Measurements from ENCODE around the gene EPM2A.
"Not testable (repeated sequence)": the region's sequence is repeated elsewhere in the genome, so short reads cannot be mapped to it uniquely, and the experiment has no call there.

Gene EPM2A

DNA sequence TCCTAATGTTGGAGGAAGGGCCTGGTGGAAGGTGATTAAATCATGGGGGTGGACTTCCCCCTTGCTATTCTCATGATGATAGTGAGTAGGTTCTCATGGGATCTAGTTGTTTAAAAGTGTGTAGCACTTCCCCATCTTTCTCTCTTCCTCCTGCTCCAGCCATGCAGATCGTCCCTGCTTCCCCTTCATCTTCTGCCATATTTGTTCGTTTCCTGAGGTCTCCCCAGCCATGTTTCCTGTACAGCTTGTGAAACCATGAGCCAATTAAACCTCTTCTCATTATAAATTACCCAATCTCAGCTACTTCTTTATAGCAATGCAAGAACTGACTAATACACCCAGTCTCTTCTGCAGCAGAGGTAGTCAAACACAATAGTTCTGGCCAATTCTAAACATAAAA, 5.4 kb downstream of the EPM2A start:
- DNase-seq (ENCODE audit: low spot score): no peak

DNA sequence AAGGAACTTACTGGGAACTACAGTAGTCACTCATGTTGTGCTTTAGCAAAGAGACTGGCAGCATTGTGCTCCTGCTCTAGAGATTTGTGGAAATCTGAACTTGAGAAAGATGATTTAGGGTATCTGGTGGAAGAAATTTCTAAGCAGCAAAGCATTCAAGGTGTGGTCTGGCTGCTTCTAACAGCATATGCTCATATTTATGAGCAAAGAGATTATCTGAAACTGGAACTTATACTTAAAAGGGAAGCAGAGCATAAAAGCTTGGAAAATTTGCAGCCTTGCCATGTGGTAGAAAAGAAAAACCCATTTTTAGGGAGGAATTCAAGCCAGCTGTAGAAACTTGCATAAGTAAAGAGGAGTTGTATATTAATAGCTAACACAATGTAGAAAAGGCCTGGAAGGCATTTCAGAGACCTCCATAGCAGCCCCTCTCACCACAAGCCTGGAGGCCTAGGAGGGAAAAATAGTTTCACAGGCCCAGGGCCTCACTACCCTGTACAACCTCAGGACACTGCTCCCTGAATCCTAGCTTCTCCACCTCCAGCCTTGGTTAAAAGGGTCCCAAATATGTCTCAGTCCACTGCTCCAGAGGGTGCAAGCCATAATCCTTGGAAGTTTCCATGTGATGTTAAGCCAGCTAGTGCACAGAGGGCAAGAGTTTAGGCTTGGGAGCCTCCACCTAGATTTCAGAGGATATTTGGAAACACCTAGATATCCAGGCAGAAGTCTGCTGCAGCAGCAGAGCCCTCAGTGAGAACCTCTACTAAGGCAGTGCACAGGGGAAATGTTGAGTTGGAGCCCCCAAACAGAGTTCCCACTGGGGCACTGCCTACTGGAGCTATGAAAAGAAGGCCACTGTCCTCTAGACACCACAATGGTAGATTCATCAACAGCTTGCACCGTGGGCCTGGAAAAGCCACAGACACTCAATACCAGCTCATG, 6.6 kb downstream of the EPM2A start:
- DNase-seq (ENCODE audit: low spot score): no peak

GRCh38 chr6:145727817-145728388, 7.4 kb downstream of the EPM2A start:
- no peak for DNase-seq (ENCODE audit: low spot score)

DNA sequence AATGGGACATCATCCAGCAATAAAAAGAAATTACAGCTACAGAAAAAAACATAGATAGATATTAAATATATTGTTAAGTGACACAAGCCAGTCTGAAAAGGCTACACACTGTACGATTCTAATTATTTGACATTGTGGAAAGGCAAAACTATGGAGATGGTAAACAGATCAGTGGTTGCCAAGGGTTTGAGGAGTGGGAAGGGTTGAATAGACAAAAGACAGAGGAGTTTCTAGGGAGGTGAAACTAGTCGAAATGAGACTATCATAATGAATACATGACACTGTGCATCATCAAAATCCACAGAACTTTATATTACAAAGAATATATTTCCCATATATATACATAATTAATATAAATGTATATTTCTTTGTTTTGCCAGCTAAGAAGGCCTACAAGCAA, 9.8 kb downstream of the EPM2A start:
- DNase-seq (ENCODE audit: low spot score): no peak

GRCh38 chr6:145723646-145724045, 11.7 kb downstream of the EPM2A start:
- no peak for DNase-seq (ENCODE audit: low spot score)

DNA sequence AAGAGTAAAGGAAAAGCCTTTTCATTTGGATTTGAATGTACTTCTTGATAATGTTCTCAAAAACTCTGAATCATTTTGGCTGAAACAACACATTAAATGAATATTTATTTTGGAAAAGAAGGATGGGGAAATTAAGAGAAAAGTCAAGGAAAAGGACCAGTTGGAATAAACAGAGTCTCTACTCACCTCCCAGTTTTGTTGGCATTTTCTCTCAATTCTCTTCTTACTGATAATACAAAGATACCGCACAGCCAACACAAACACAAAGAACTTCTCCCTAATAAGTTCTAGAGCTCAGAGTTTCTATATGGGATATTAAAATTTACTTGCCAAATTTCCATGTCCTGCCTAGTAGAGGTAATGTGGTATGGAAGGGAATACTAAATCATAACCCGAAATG, 13.1 kb downstream of the EPM2A start:
- DNase-seq (ENCODE audit: low spot score): no peak

DNA sequence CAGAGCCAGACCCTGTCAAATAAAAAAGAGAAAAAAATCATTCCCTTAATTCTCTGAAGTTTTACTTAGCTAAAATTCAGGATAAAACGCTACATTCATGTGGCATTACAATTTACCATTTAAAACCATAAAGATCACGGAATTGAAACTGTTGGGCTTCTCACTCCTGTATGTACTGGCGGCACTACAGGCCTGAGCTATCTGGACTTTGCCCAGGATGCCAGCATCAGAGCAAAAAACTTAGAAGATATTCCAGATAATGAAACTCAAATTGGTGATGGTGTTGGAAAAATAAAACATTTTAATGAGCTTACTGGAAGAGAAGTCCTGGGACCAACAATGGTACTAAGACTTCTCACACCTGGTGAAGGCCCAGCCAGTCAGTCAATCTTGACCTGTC, 14.2 kb downstream of the EPM2A start:
- DNase-seq (ENCODE audit: low spot score): no peak

DNA sequence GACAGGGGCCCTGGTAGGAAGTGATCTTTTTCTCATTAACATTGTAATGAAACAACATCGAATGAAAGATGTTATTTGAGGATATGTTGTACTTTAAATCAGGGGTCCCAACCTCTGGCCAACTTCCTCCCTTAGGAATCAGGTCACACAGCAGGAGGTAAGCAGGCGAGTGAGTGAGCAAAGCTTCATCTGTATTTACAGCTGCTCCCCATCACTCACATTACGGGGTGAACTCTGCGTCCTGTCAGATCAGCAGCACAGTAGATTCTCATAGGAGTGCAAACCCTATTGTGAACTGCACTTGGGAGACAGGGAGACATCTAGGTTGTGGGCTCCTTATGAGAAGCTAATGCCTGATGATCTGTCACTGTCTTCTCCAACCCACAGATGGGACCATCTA, 19.9 kb downstream of the EPM2A start:
- DNase-seq (ENCODE audit: low spot score): no peak

DNA sequence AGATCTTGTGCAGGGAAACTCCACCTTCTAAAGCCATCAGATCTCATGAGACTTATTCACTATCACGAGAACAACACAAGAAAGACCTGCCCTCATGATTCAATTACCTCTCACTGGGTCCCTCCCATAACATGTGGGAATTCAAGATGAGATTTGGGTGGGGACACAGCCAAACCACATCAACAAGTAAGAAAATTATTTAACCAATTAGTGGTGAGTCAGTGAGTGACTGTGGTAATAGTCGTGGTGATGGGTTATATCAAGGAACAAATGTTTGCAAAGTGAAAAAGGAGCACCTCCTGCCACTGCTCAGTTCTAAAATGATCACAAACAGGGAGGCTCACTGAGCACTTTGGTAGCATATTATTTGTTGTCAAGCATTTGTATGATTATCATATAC, 20.6 kb downstream of the EPM2A start:
- no peak for DNase-seq (ENCODE audit: low spot score)

- no peak for DNase-seq (ENCODE audit: low spot score)
Measured at GRCh38 chr6:145713773-145714172, 21.5 kb downstream of the EPM2A start.

- DNase-seq (ENCODE audit: low spot score): no peak
Measured at GRCh38 chr6:145711372-145711771, 23.9 kb downstream of the EPM2A start.

- no peak for DNase-seq (ENCODE audit: low spot score)
Measured at GRCh38 chr6:145707397-145707796, 27.9 kb downstream of the EPM2A start.

DNA sequence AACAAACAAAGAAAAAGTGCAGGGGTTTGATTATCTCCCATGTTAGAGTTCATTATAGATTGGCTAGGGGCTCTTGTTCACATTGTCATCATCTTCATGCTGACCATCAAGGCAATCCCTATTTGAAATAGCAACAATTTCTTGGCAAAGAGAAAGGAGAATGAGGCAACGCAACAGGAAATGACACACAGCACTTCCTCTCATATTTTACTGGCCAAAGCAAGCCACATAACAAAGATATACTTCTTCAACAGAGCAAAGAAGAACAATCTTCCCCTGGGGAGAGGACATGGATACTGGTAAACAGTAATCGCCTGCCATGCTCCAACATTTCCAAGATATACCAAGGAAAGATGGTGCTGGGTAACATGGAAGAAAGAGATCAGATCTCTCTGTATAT, 29.8 kb downstream of the EPM2A start:
- peak; percentile 17 for DNase-seq (ENCODE audit: low spot score)

GRCh38 chr6:145704143-145704781, 31.1 kb downstream of the EPM2A start:
- peak; percentile 14 for DNase-seq (ENCODE audit: low spot score)

- DNase-seq (ENCODE audit: low spot score): peak; percentile 9
Measured at GRCh38 chr6:145699462-145699861, 35.9 kb downstream of the EPM2A start.

GRCh38 chr6:145697401-145697800, 37.9 kb downstream of the EPM2A start:
- not testable (repeated sequence) for DNase-seq (ENCODE audit: low spot score)

DNA sequence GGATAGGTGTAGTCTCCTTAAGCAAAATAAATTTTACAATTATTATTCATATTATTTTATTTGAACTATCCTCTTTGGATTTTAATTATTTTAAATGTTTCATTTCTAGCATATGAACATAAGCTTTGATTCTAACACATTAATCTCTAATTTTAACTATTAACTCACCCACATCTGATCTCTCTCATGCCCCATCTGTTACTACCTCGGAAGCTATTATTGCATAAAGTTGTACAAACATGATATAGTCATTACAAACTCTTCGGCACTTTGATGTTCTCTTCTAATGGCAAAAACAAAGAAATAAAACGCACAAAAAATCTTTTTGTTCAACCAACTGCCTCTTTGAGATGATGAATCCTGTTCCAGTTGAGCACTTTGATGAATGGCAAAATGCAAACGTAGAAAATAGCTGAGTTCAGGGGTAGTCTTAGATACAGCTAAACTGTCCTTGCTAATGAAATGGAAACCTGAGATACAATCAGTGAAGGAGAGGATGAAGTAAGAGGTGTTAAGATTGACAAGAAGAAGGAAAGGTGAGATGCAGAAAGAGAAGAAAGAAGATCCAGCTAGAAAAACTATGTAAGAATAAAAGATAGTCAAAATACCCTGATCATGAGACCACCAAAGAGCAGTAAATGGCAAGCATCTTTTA, 41.1 kb downstream of the EPM2A start:
- DNase-seq (ENCODE audit: low spot score): no peak

- no peak for DNase-seq (ENCODE audit: low spot score)
Measured at GRCh38 chr6:145690969-145691368, 44.4 kb downstream of the EPM2A start.

DNA sequence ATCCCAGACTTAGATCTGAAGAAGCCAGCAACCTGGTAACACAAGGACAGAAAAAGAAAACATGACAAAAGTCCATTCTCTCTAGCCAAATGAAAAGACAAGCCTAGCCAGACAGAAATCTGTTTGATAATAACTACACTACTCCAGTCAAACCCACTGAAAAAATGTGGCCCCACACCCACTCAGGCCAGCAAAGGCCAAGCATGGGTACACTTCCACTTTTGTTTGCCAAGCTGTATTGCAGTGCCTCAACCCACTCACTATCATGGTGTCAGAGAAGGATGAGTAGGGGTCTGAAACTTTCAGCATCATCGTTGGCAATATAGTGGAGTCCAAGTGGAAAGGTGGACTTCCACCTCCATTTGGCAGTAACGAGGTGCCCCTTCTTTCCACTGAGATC, 45.8 kb downstream of the EPM2A start:
- no peak for DNase-seq (ENCODE audit: low spot score)

DNA sequence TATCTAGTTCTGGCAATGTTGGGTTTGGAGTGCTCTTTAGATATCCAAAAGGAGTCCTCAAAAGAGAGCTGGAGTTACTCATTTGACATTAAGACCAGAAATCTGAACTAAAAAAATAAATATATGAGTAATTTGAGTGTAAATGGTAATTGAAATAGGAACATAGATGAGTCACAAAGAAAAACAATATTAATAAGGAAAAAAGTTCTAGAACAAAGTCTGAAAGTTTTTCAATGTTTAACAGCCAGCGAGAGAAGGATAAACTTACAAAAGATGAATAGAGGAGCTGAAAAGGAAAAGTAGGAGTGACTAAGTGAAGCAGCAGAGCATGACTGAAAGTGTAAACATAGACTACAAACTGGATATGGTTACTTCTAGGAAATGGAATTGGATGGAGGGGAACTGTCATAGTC, 46.8 kb downstream of the EPM2A start:
- no peak for DNase-seq (ENCODE audit: low spot score)

DNA sequence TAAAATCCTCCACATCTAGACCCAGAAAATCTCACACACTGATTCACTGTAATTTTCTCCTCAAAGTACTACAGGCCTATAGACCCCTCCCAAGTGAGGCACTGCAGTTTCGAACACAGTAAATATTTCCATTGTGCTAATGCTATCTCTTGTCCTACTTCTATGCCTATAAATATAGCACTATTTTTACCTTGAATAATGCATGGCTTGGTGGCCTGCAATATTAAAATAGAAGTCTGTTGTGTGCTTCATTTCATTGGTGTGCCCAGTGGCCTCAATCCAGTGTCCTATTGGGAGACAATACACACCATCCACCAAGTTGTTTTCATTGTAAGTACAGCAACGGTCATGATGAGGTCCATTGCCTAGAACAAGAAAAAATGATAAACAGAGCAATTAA, 49.4 kb downstream of the EPM2A start:
- DNase-seq (ENCODE audit: low spot score): no peak

GRCh38 chr6:145681965-145682364, 53.4 kb downstream of the EPM2A start:
- DNase-seq (ENCODE audit: low spot score): no peak

DNA sequence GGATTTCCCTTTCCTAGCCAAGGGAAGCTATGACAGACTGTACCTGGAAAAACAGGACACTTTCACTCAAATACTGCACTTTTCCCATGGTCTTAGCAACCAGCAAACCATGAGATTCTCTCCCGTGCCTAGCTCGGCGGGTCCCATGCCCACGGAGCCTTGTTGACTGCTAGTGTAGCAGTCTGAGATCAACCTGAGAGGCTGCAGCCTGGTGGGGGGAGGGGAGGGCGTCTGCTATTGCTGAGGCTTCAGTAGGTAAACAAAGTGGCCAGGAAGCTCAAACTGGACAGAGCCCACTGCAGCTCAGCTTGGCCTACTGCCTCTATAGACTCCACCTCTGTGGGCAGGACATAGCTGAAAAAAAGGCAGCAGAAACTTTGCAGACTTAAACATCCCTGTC, 61.8 kb downstream of the EPM2A start:
- DNase-seq (ENCODE audit: low spot score): no peak

Measured in AG20443 (cell line).